T-helper 1 cell treated with Interleukin-12 subunit alpha and Interleukin-12 subunit beta and Interleukin-4 antibody, amounts not matched to agents 30 μg/mL and 1 μg/mL, for 36 hours (primary cell): ENCODE results near the gene LPCAT4.
"Not testable (repeated sequence)": the region's sequence is repeated elsewhere in the genome, so short reads cannot be mapped to it uniquely, and the experiment has no call there.

Experiments
- H3K27ac Mint-ChIP-seq: one replicate; pipeline ENCODE4 v1.8.0; 2021; ENCODE audit warnings: mild to moderate bottlenecking, mixed read lengths
- H3K27me3 Mint-ChIP-seq: one replicate; pipeline ENCODE4 v1.8.0; 2021; ENCODE audit warnings: low read depth, mixed read lengths
- H3K36me3 Mint-ChIP-seq: one replicate; pipeline ENCODE4 v1.8.0; 2021; ENCODE audit warnings: low read depth, mixed read lengths
- H3K4me1 Mint-ChIP-seq: one replicate; pipeline ENCODE4 v1.8.0; 2021; ENCODE audit warnings: low read depth, mixed read lengths
- H3K4me3 Mint-ChIP-seq: one replicate; pipeline ENCODE4 v1.8.0; 2021; ENCODE audit warnings: mild to moderate bottlenecking, moderate library complexity, mixed read lengths
- H3K9me3 Mint-ChIP-seq: one replicate; pipeline ENCODE4 v1.8.0; 2021; ENCODE audit warnings: mixed read lengths

LPCAT4 gene

GRCh38 chr15:34354286-34354685 lies 12.7 kb downstream of the LPCAT4 start:
- no peaks in the 10 kb centered on the region for H3K9me3 Mint-ChIP-seq
- H3K27ac Mint-ChIP-seq, result no peak overlapping the region
- no peak overlapping the region for H3K4me3 Mint-ChIP-seq
- no peaks in the 10 kb centered on the region for H3K4me1 Mint-ChIP-seq
- peaks cover 22% of the 10 kb centered on the region for H3K36me3 Mint-ChIP-seq
- no peaks in the 10 kb centered on the region for H3K27me3 Mint-ChIP-seq

DNA sequence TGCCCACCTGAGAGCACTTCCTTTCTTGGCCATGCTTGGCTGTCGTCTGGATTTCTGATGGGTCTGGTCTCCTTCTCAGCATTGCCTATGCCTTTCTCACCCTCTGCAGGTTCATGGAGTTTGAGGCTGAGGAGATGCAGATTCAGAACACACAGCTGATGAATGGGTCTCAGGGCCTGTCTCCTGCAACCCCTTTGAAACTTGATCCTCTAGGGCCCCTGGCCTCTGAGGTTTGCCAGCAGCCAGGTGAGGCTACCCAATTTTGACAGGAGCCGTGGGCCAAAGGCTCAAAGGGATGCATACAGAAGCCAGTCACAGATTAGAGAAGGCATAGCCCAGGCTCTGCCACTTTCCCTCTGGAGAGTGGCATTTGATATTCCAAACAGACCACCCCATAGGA lies 13.4 kb downstream of the LPCAT4 start:
- Mint-ChIP-seq H3K27ac (no peak overlapping the region), H3K4me1 (no peaks in the 10 kb centered on the region), H3K4me3 (no peak overlapping the region), H3K27me3 (no peaks in the 10 kb centered on the region), H3K36me3 (peaks cover 17% of the 10 kb centered on the region), H3K9me3 (no peaks in the 10 kb centered on the region)

DNA sequence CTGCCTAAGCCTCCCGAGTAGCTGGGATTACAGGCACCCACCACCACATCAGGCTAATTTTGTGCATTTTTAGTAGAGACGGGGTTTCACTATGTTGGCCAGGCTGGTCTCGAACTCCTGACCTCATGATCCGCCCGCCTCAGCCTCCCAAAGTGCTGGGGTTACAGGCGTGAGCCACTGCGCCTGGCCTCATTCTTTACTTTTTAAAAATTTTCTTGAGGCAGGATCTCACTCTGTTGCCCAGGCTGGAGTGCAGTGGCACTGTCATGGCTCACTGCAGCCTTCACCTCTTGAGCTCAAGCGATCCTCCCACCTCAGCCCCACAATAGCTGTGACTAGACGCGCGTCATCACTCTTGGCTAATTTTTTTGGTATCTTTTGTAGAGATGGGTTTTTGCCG lies 14.0 kb downstream of the LPCAT4 start:
- H3K36me3 Mint-ChIP-seq, result peaks cover 14% of the 10 kb centered on the region
- not testable (repeated sequence) for H3K4me1 Mint-ChIP-seq, H3K27ac Mint-ChIP-seq, H3K27me3 Mint-ChIP-seq, H3K4me3 Mint-ChIP-seq, H3K9me3 Mint-ChIP-seq

DNA sequence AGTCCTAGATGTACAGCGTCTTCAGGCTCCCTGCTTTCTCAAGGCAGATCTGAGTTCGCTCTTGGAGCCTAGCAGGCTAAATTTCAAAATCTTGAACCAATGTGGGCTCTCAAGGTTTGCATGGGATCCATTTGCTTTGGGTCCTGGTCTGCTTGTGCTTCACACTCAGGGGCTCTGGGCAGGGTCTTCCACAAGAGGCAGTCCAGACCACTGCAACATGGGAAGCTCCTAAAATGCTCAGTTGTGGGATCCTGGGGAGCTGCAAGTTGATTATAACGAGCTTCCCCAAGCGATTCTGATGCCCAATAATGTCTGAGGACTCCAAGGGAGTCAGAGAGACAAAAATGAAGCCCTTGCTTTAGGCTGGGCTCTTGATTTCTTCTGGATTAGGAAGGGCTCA lies 17.2 kb downstream of the LPCAT4 start:
- H3K9me3 Mint-ChIP-seq, result no peaks in the 10 kb centered on the region
- H3K27me3 Mint-ChIP-seq, result no peaks in the 10 kb centered on the region
- no peaks in the 10 kb centered on the region for H3K4me1 Mint-ChIP-seq
- H3K27ac Mint-ChIP-seq, result no peak overlapping the region
- H3K36me3 Mint-ChIP-seq, result peaks cover 6% of the 10 kb centered on the region
- H3K4me3 Mint-ChIP-seq, result no peak overlapping the region

GRCh38 chr15:34348735-34349300 lies 18.2 kb downstream of the LPCAT4 start:
- H3K9me3 Mint-ChIP-seq, result no peaks in the 10 kb centered on the region
- no peak overlapping the region for H3K27ac Mint-ChIP-seq
- peaks cover 6% of the 10 kb centered on the region for H3K36me3 Mint-ChIP-seq
- no peaks in the 10 kb centered on the region for H3K27me3 Mint-ChIP-seq
- no peak overlapping the region for H3K4me3 Mint-ChIP-seq
- no peaks in the 10 kb centered on the region for H3K4me1 Mint-ChIP-seq

- Mint-ChIP-seq H3K36me3 (peaks cover 6% of the 10 kb centered on the region), H3K27ac (no peak overlapping the region), H3K4me1 (no peaks in the 10 kb centered on the region), H3K4me3 (no peak overlapping the region), H3K27me3 (no peaks in the 10 kb centered on the region), H3K9me3 (no peaks in the 10 kb centered on the region)
Observed at GRCh38 chr15:34347951-34348638, 18.9 kb downstream of the LPCAT4 start.

DNA sequence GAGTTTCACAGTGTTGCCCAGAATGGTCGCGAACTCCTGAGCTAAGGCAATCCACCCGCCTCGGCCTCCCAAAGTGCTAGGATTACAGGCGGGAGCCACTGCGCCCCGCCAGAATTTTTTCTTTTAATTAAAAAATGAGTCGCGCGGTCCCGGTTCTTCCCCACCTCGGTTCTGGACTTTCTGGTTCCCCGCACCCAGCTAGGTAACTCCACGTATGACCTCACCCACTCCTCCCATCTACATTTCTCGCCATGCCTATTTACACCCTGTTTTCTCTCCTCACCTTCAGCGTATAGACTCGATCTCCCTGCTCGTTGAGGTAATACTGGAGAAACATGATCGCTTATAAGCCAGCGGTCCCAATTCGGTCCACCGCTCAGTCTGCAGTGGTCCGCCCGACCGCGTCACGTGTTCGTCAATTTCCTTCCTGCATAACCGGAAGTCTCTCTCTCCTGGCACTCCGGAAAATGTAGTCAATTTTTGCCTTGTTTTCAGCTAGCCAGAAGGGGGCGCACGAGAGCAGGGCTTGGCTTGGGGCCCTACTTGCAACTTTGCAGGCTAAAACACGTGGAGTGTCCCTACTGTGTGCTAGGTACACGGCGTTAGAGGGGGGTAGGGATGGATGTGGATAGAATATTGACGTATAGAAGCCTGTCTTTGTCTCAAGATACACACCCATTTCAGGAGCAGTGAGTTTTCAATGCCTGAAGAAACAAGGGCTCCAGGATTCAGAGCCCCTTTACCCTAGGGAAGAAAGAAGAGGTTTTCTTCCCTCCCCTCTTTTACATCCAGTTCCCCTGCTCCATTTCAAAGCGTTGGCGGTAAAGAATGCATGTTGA lies 24.0 kb downstream of the LPCAT4 start, which contains the start of the genes NOP10 and NUTM1:
TSS of gene NOP10 (minus strand) at position 400 of the 839 bp plus-strand sequence. CDS start at position 337, 63 bp downstream.
TSS of gene NUTM1 (plus strand) at position 579 of the 839 bp plus-strand sequence. CDS start 382 bp downstream, outside the sequence.
- Mint-ChIP-seq H3K36me3 (peaks cover 27% of the 10 kb centered on the region), H3K4me1 (peaks cover 19% of the 10 kb centered on the region), H3K27me3 (no peaks in the 10 kb centered on the region), H3K4me3 (no peak within 1 kb of the TSS), H3K9me3 (no peaks in the 10 kb centered on the region), H3K27ac (peak within 1 kb of the TSS; percentile 83)

DNA sequence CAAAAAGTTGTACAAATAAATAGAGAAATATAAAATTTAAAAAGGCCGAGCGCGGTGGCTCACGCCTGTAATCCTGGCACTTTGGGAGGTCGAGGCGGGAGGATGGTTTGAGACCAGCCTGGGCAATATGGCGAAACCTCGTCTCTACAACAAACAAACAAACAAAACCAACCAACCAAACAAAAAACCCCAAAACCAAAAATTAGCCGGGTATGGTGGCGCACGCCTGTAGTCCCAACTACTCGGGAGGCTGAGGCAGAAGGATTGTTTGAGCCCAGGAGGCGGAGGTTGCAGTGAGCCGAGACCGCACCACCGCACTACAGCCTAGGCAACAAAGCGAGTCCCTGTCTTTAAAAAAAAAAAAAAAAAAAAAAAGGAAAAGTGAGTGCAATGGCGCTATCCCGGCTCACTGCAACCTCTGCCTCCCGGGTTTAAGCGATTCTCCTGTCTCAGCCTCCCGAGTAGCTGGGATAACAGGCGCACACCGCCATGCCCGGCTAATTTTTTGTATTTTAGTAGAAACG lies 24.7 kb downstream of the LPCAT4 start:
- not testable (repeated sequence) for H3K27me3 Mint-ChIP-seq, H3K4me3 Mint-ChIP-seq, H3K9me3 Mint-ChIP-seq
- H3K4me1 Mint-ChIP-seq, result peaks cover 19% of the 10 kb centered on the region
- H3K27ac Mint-ChIP-seq, result peak overlapping the region; percentile 83
- peaks cover 27% of the 10 kb centered on the region for H3K36me3 Mint-ChIP-seq

- Mint-ChIP-seq H3K4me1 (peaks cover 25% of the 10 kb centered on the region), H3K4me3 (no peak overlapping the region), H3K27ac (peak overlapping the region; percentile 83)
Observed at GRCh38 chr15:34341381-34342212, 25.4 kb downstream of the LPCAT4 start.

GRCh38 chr15:34339946-34340345 lies 27.1 kb downstream of the LPCAT4 start:
- Mint-ChIP-seq H3K27ac (no peak overlapping the region), H3K9me3 (no peaks in the 10 kb centered on the region), H3K4me3 (no peak overlapping the region), H3K4me1 (peaks cover 39% of the 10 kb centered on the region), H3K36me3 (peaks cover 30% of the 10 kb centered on the region), H3K27me3 (no peaks in the 10 kb centered on the region)

More at GRCh38 chr15:34341381-34342212, 25.4 kb downstream of the LPCAT4 start:
- Mint-ChIP-seq H3K36me3 (peaks cover 28% of the 10 kb centered on the region), H3K27me3 (no peaks in the 10 kb centered on the region), H3K9me3 (no peaks in the 10 kb centered on the region)

DNA sequence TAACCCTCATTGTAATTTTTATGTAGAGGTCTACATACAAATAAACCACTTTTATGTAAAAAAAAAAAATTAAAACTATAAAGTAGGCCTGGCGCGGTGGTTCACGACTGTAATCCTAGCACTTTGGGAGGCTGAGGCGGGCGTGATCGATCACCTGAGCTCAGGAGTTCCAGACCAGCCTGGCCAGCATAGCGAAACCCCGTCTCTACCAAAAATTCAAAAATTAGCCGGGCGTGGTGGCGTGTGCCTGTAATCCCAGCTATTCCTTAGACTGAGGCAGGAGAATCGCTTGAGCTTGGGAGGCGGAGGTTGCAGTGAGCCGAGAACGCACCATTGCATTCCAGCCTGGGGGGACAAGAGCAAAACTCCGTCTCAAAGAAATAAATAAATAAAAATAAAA lies 28.6 kb downstream of the LPCAT4 start:
- peak overlapping the region; percentile 98 for H3K4me3 Mint-ChIP-seq
- no peaks in the 10 kb centered on the region for H3K9me3 Mint-ChIP-seq
- H3K27me3 Mint-ChIP-seq, result no peaks in the 10 kb centered on the region
- no peak overlapping the region for H3K27ac Mint-ChIP-seq
- peaks cover 49% of the 10 kb centered on the region for H3K4me1 Mint-ChIP-seq
- H3K36me3 Mint-ChIP-seq, result peaks cover 30% of the 10 kb centered on the region

GRCh38 chr15:34337557-34338306 lies 29.3 kb downstream of the LPCAT4 start, which contains the start of gene SLC12A6:
Gene SLC12A6, minus strand, starts transcription at chr15:34337781. Its CDS starts 1,101 bp downstream, at chr15:34336680.
- H3K27me3 Mint-ChIP-seq, result no peaks in the 10 kb centered on the region
- no peaks in the 10 kb centered on the region for H3K9me3 Mint-ChIP-seq
- H3K4me3 Mint-ChIP-seq, result peak within 1 kb of the TSS; percentile 98
- H3K36me3 Mint-ChIP-seq, result peaks cover 30% of the 10 kb centered on the region
- peak within 1 kb of the TSS; percentile 93 for H3K27ac Mint-ChIP-seq
- H3K4me1 Mint-ChIP-seq, result peaks cover 49% of the 10 kb centered on the region

- peak overlapping the region; percentile 98 for H3K4me3 Mint-ChIP-seq
- peak overlapping the region; percentile 93 for H3K27ac Mint-ChIP-seq
- no peaks in the 10 kb centered on the region for H3K9me3 Mint-ChIP-seq
- H3K27me3 Mint-ChIP-seq, result no peaks in the 10 kb centered on the region
- peaks cover 29% of the 10 kb centered on the region for H3K36me3 Mint-ChIP-seq
- H3K4me1 Mint-ChIP-seq, result peaks cover 48% of the 10 kb centered on the region
Observed at GRCh38 chr15:34336991-34337556, 29.9 kb downstream of the LPCAT4 start.
